Measurements from ENCODE around the gene API5.

The API5 gene

GRCh38 chr11:43376065-43376464 is 64.3 kb downstream of the API5 start:
- TF ChIP-seq SIN3A (IDR thresholded peaks at IDR 0.05; ENCODE audit: borderline replicate concordance, insufficient read depth, low read length) = no peak
- no peak for TF ChIP-seq REST (IDR thresholded peaks at IDR 0.05; ENCODE audit: insufficient read depth in 1 of 2, low read depth in 2 of 2, low read length in 2 of 2)
- no peak for TF ChIP-seq FOXP2 (optimal IDR thresholded peaks at IDR 0.05; ENCODE audit: borderline replicate concordance, extremely low read depth, extremely low read length, insufficient read depth)
- no peak for TF ChIP-seq POLR2AphosphoS5 (IDR thresholded peaks at IDR 0.05; ENCODE audit: low read depth, low read length)
- TF ChIP-seq TAF1 (IDR thresholded peaks at IDR 0.05; ENCODE audit: borderline replicate concordance, insufficient read depth, low read length) = no peak

DNA sequence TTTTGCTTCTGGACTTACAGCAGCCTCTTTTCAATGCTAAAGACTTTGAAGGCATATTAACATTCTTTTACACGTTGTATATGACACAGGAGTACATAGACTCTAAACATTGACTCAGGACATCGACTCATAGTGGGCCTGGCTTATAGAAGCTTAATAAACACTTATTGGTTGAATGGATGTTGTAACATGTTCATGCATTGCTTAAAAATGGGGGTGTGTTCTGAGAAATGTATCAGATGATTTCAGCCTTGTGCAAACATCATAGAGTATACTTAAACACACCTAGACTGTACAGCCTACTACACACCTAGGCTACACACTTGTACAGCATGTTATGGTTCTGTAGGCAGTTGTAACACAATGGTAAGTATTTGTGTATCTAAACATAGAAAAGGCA is 64.8 kb downstream of the API5 start:
- TF ChIP-seq POLR2AphosphoS5 (IDR thresholded peaks at IDR 0.05; ENCODE audit: low read depth, low read length) = no peak
- TF ChIP-seq TAF1 (IDR thresholded peaks at IDR 0.05; ENCODE audit: borderline replicate concordance, insufficient read depth, low read length) = no peak
- TF ChIP-seq SIN3A (IDR thresholded peaks at IDR 0.05; ENCODE audit: borderline replicate concordance, insufficient read depth, low read length) = no peak
- TF ChIP-seq FOXP2 (optimal IDR thresholded peaks at IDR 0.05; ENCODE audit: borderline replicate concordance, extremely low read depth, extremely low read length, insufficient read depth) = no peak
- TF ChIP-seq REST (IDR thresholded peaks at IDR 0.05; ENCODE audit: insufficient read depth in 1 of 2, low read depth in 2 of 2, low read length in 2 of 2) = no peak

- TF ChIP-seq SIN3A (IDR thresholded peaks at IDR 0.05; ENCODE audit: borderline replicate concordance, insufficient read depth, low read length) (no peak), FOXP2 (optimal IDR thresholded peaks at IDR 0.05; ENCODE audit: borderline replicate concordance, extremely low read depth, extremely low read length, insufficient read depth) (no peak), POLR2AphosphoS5 (IDR thresholded peaks at IDR 0.05; ENCODE audit: low read depth, low read length) (no peak), TAF1 (IDR thresholded peaks at IDR 0.05; ENCODE audit: borderline replicate concordance, insufficient read depth, low read length) (no peak), REST (IDR thresholded peaks at IDR 0.05; ENCODE audit: insufficient read depth in 1 of 2, low read depth in 2 of 2, low read length in 2 of 2) (no peak)
Measured at GRCh38 chr11:43377389-43377788, 65.6 kb downstream of the API5 start.

- no peak for TF ChIP-seq POLR2AphosphoS5 (IDR thresholded peaks at IDR 0.05; ENCODE audit: low read depth, low read length)
Measured at GRCh38 chr11:43378897-43379296, 67.1 kb downstream of the API5 start.

DNA sequence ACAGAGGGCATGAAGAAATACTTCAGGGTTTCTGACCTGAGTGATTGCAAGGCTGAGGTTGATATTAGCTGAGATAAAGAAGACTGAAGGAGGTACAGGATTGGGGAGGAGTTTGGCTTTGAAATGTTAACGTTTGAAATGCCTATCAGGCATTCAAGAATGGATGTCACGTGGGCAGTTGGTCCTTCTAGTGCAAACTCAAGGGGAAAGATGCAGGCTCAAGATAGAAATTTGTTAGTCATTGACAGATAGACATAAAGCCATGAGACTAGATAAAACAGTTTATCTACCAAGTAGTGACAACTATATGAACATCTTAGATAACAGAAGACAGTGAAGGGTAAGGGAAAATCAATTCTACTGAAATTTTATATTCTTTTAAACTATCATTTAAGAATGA is 70.0 kb downstream of the API5 start:
- TF ChIP-seq POLR2AphosphoS5 (IDR thresholded peaks at IDR 0.05; ENCODE audit: low read depth, low read length) (no peak), REST (IDR thresholded peaks at IDR 0.05; ENCODE audit: insufficient read depth in 1 of 2, low read depth in 2 of 2, low read length in 2 of 2) (no peak), TAF1 (IDR thresholded peaks at IDR 0.05; ENCODE audit: borderline replicate concordance, insufficient read depth, low read length) (no peak), FOXP2 (optimal IDR thresholded peaks at IDR 0.05; ENCODE audit: borderline replicate concordance, extremely low read depth, extremely low read length, insufficient read depth) (no peak), SIN3A (IDR thresholded peaks at IDR 0.05; ENCODE audit: borderline replicate concordance, insufficient read depth, low read length) (no peak)
